Stimulated activated CD8-positive, alpha-beta memory T cell treated with anti-CD3 and anti-CD28 coated beads, Interleukin-15, amount 100 ng/mL, for 4 hours (primary cell): Measurements from ENCODE around the gene TESMIN.

Experiments
- DNase-seq, 2 donors: peaks; one replicate each; pipeline ENCODE4 v3.0.0-alpha.2; 2020; ENCODE audit warnings: low read depth in 2 of 2

The TESMIN gene

DNA sequence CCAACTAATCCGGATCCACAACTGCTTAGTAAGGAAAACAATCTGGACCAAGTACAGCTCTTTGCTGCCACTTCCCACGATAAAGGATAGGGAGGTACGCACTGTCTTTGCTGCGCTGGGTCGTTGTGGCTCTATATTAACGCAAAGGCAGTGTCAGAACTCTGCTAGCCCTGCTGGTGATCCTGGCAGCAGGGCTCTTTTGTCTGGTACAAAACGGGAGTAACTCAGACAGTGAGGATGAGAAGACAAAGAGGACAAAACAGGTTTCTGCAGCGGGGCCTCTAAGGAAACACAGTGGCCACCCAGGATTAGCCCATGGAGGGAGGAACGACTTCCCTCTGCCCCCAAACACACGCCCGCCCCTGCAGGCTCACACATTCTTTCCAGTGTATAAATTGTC is 40.9 kb downstream of the TESMIN start:
- no peak for DNase-seq

- no peak for DNase-seq
These were observed 42.3 kb downstream of the TESMIN start for GRCh38 chr11:68709062-68709461.

DNA sequence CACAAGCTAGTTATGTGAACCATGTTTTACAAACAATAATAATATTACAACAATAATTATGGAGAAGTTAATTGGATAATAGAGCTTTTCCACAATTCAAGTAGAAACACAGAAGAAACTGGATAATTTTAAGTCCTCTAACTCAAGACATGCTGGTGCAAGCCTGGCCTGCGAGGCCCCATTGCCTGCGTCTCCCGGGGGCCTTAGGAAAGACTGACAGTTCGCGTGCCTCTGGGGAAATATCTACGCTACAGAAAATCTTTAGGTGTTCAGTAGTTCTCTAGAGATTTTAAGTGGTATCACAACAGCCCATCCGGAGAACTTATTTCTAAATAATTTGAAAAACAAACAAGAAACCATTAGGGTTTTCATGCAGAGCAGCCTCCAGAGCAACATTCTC is 43.8 kb downstream of the TESMIN start:
- no peak for DNase-seq

- no peak for DNase-seq
These were observed 46.4 kb downstream of the TESMIN start for GRCh38 chr11:68704887-68705286.

DNA sequence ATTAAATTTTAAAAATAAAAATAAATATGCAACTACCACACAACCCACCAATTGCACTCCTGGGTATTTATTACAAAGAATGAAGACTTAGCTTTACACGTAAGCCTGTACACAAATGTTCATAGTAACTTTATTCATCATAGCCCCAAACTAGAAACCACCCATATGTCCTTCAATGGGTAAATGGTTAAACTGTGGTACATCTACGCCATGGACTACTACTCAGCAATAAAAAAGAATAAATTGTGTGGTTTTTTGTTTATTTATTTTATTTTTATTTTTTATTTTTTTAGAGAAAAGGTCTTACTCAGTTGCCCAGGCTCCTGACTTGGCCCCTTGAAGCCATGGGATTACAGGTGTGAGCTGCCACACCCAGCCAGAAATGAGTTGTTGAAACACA is 52.3 kb downstream of the TESMIN start:
- DNase-seq: no peak

- no peak for DNase-seq
These were observed 55.8 kb downstream of the TESMIN start for GRCh38 chr11:68695531-68695930.

GRCh38 chr11:68694431-68695297 is 56.7 kb downstream of the TESMIN start:
- DNase-seq: no peak

DNA sequence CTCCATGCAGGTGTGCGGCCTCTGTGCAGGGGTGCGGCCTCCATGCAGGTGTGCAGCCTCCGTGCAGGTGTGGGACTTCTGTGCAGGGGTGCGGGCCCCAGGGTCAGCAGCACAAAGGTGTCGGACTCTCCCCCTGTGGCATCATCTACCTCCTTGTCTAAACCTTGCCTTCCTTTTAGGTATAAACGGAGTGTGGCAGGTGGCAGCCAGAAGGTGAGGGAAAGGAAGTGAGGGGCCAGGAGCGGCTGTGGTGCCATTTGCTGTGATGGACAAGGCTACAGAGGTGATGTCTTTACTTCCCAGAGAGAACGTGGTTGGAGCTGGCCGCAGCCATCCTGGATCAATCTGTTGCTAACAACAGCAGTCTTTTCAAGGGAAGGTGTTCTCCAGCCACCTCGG is 57.8 kb downstream of the TESMIN start:
- DNase-seq: no peak

- DNase-seq: no peak
These were observed 58.3 kb downstream of the TESMIN start for GRCh38 chr11:68692871-68693483.

DNA sequence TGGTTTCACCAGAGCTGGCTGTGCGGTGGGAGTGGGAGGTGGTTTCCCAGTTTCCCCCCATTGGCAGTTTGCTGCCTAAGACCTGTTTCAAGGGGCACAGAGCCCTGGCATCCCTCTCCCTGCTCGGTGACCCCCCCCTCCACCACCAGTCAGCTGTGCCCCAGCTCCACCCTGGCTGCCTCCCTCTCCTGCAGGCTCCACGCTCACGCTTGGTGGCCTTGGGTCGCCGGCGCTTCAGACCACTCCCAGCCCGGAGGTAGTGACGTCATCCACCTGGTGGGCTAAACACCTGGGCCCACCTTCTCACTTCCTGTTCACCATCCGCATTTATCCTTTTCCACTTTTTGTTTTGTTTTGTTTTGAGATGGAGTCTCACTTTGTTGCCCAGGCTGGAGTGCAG is 59.2 kb downstream of the TESMIN start:
- no peak for DNase-seq

- no peak for DNase-seq
These were observed 59.9 kb downstream of the TESMIN start for GRCh38 chr11:68691402-68691784.

DNA sequence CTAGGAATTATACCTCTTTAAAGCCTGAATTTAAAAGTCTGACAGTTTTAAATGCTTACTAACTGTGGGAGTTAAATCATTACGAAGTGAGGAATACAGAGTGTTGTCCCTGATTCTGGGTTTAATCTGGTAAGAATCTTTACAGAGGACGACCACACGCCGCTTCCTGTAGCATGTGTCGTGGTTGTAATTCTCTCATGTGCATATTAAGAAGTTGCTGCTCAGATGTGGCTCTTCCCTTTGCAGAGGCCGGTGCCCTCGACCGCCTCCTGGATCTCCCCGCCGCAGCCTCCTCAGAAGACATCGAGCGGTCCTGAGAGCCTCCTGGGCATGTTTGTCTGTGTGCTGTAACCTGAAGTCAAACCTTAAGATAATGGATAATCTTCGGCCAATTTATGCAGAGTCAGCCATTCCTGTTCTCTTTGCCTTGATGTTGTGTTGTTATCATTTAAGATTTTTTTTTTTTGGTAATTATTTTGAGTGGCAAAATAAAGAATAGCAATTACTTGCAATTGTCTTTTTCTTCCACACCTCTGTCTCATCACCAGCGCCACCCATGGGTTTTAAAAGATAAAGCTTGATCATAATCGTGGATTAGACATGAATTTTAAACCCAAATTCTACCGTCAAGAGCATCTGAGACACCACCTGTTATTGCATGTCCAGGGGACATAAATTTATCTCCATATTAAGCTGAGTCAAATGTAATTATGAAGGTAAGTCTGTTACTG is 60.5 kb downstream of the TESMIN start:
- DNase-seq: no peak

DNA sequence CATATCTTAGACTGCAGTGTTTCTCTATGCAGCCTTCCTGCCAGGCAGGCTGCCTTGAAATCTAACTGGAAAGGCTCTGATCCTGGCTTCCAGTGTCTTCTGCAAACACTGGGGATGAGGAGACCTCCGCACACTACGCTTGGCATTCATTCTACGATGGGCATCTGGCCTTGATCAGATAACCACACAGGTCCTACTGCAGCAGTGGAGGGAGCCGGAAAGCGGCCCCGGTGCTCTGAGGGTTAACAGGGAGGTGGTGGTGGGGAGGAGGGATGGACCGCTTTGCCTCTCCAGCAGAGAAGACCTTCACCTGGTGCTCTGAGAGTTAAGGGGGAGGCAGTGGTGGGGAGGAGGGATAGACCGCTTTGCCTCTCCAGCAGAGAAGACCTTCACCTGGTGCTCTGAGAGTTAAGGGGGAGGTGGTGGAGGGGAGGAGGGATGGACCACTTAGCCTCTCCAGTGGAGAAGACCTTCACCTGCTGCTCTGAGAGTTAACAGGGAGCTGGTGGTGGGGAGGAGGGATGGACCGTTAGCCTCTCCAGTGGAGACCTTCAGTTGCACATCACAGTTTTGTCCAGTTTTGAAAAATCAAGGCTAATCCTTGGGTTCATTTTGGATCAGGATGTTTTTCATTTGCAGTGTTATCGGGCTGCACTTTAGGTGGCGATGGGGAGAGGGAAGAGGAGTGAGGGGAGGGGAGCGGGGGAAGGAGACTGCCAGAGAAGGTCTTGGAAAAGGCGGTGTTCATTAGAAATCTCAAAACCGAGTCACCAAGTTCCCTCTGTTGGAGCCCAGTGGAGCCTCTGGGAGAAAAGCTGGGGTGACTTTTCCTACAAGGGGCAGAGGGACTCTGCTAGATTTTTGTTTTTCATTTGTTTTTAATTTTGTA is 61.3 kb downstream of the TESMIN start:
- DNase-seq: no peak

DNA sequence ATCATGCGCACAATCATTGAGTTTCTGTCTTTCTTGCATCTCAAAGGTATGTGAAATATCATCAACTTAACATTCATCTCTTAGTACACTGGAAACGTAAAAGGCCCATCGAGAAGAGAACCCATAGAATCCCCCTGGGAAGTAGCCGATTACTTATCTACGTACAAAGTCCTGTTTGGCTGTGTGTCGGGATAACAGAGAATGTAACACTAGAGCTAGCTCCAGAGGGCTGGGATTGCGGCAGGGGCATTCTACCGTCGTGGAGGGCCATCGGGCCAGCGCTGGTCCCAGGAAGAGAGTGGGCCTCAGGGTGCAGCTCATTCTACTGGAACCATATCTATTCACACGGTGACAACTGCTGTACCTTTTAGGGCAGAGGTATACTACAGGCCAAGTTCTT is 62.4 kb downstream of the TESMIN start:
- no peak for DNase-seq

DNA sequence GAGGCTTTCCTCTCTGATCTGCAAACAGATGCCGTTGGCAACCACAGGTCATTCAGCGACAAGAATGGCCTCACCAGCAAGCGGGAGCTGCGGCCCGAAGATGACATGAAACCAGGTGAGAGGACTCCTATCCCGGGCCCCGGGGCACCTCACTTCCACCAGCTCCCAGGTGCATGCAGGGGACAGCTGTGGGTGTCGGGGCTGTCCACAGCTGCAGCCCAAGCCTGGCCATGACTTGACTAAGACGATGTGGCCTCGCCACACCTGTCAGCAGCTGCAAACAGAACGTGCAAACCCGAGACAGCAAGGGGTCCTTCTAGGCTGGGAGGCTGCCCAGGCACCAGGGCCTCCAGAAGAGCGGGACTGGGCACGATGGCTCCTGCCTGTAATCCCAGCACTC is 63.3 kb downstream of the TESMIN start:
- no peak for DNase-seq

DNA sequence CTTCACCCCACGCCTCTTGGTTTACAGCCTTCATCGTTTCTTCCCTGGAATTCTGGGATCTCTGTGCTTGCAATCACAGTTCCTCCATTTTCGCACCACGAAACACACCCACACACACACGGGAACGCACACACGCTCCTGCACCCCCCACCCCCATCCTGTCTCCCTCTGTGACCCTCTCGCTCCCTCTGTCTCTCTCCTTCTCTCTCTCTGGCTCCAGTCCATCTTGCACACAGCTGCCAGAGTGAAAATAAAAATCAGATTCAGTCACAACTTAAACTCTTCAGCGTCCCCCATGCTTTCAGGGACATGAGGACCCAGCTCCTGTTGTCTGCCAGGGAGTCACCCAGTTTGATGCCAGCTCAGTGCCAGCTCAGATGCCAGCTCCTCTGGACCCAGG is 64.0 kb downstream of the TESMIN start:
- DNase-seq: no peak

- DNase-seq: no peak
These were observed 64.8 kb downstream of the TESMIN start for GRCh38 chr11:68686486-68686885.

- no peak for DNase-seq
These were observed 65.5 kb downstream of the TESMIN start for GRCh38 chr11:68685656-68686380.

DNA sequence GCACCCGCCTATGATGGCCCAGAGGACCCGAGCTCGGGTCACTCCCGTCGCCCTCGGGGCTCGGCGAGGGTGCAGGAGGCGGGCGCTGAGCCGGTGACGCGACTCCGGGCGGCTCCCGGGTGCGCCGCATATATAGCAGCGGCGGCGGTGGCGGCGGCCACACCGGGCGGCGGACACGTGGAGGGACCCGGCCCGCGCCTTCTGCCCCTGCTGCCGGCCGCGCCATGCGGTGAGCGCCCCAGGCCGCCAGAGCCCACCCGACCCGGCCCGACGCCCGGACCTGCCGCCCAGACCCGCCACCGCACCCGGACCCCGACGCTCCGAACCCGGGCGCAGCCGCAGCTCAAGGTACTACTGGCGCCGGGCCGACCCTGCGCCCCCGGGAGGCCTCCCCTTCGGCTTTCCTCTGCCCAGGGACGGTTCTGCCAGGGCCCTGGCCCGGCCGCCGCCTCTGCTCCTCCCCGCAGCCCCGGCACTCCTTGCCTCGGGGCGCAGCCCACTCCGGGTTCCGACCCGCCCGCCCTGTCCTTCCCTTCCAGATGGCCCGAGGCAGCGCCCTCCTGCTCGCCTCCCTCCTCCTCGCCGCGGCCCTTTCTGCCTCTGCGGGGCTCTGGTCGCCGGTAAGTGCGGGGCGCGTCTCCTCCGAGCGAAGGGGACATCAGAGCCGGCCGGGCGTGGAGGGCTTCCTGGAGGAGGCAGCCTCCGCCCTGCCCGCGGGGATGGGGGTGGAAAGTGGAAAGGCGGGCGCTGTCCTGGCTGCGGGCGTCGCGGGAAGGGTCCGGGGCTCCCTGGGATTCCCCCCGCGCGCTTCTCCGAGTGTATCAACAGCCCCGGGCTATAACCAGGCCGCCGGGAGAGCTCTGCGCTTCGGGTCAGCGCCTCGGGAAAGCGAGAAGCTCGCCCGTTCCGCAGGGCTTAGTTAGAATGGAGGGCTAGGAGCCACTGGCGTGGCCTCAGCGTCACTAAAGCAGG is 66.6 kb downstream of the TESMIN start, which contains the start of gene GAL:
Gene GAL (plus strand): TSS at position 160 of the 972 bp plus-strand sequence. CDS start 380 bp downstream, at position 540.
- no peak for DNase-seq
